Keratinocyte (primary cell): Measurements from ENCODE around the gene CENPP. TPM values are rescaled to one million over a fixed set of nuclear protein-coding genes. Genes with fewer than 3 reads are reported as not detected.

ENCODE experiments used
- DNase-seq: peaks from one replicate; pipeline ENCODE4 v3.0.0-alpha.2; 2011; ENCODE audit warnings: low read depth, missing footprints, low spot score
- FAIRE-seq: peaks from 2 replicates; lab custom pipeline; 2011; peaks lifted over from hg19 to GRCh38; lab: Jason Lieb, UNC
- H2AFZ ChIP-seq: 2 replicates; pipeline ENCODE4 v1.6.0; 2012; ENCODE audit warnings: low read length, control low read depth, inconsistent platforms; ENCODE audit not compliant: control insufficient read depth
- H3K27ac ChIP-seq: 2 replicates; pipeline ENCODE4 v1.5.1; 2011; ENCODE audit warnings: low read length; ENCODE audit not compliant: control insufficient read depth, insufficient read depth
- H3K27me3 ChIP-seq: 3 replicates; pipeline ENCODE4 v1.6.0; 2011; ENCODE audit warnings: low read length; ENCODE audit not compliant: control insufficient read depth, insufficient read depth; ENCODE audit errors: extremely low read depth
- H3K36me3 ChIP-seq, 2 experiments: 2 replicates in 1 of 2; 3 replicates in 1 of 2; pipeline ENCODE4 v1.5.1; 2011; ENCODE audit warnings: low read length in 2 of 2, mild to moderate bottlenecking in 1 of 2; ENCODE audit not compliant: control insufficient read depth in 2 of 2, insufficient read depth in 2 of 2; ENCODE audit errors: extremely low read depth in 1 of 2
- H3K4me1 ChIP-seq: 3 replicates; pipeline ENCODE4 v1.5.1; 2011; ENCODE audit warnings: low read length; ENCODE audit not compliant: control insufficient read depth, insufficient read depth; ENCODE audit errors: extremely low read depth
- H3K4me2 ChIP-seq: 3 replicates; pipeline ENCODE4 v1.6.0; 2011; ENCODE audit warnings: low read depth, low read length; ENCODE audit not compliant: control insufficient read depth, insufficient read depth; ENCODE audit errors: extremely low read depth
- H3K4me3 ChIP-seq, 3 experiments: fragments of 200-600 bp in 1 of 3; sonication (generic) in 1 of 3; 2 replicates in 2 of 3; 3 replicates in 1 of 3; pipeline ENCODE4 v1.5.1; 2011 to 2016; ENCODE audit warnings: low read length in 3 of 3, mild to moderate bottlenecking in 3 of 3, control low read depth in 2 of 3, inconsistent platforms in 1 of 3, low read depth in 1 of 3, mixed read lengths in 1 of 3, mixed run types in 1 of 3, moderate library complexity in 1 of 3; ENCODE audit not compliant: control insufficient read depth in 2 of 3, insufficient read depth in 2 of 3; ENCODE audit errors: extremely low read depth in 1 of 3
- H3K79me2 ChIP-seq: 2 replicates; pipeline ENCODE4 v1.6.0; 2012; ENCODE audit warnings: low read length; ENCODE audit not compliant: control insufficient read depth, insufficient read depth
- H3K9ac ChIP-seq: 3 replicates; pipeline ENCODE4 v1.6.0; 2011; ENCODE audit warnings: low read length; ENCODE audit not compliant: control insufficient read depth, insufficient read depth; ENCODE audit errors: extremely low read depth
- H3K9me1 ChIP-seq: 3 replicates; pipeline ENCODE4 v1.6.0; 2011; ENCODE audit warnings: low read length; ENCODE audit not compliant: control insufficient read depth, insufficient read depth; ENCODE audit errors: extremely low read depth
- H3K9me3 ChIP-seq: 2 replicates; pipeline ENCODE4 v1.5.1; 2012; ENCODE audit warnings: low read depth, low read length; ENCODE audit not compliant: control insufficient read depth
- H4K20me1 ChIP-seq: 3 replicates; pipeline ENCODE4 v1.6.0; 2011; ENCODE audit warnings: low read length; ENCODE audit not compliant: control insufficient read depth, insufficient read depth; ENCODE audit errors: extremely low read depth
- EZH2 ChIP-seq: IDR thresholded peaks from one replicate; pipeline ENCODE4 v1.6.1; 2012; ENCODE audit warnings: inconsistent platforms, mild to moderate bottlenecking, low read length, moderate library complexity
- dilution Hi-C: fragments of 300-500 bp; cut with MboI; formaldehyde crosslinking; loops from one replicate; pipeline ENCODE4 v1.7.0; 2020; ENCODE audit warnings: low sequenced_read_pairs; ENCODE audit not compliant: extremely low pct_ligation_motif_present
- polyA plus RNA-seq, 5 experiments: library from polyadenylated mRNA; depleted of rRNA in 3 of 5; stranded (reverse) in 3 of 5; stranded (forward) in 1 of 5; unstranded in 1 of 5; fragments of >200 nt; gene quantifications; 1 replicate in 1 of 5; 2 replicates in 3 of 5; 3 replicates in 1 of 5; pipeline versions ENCODE4 v1.2.1 to v1.2.3, GENCODE V29; 2011 to 2012; ENCODE audit warnings: missing spikeins in 2 of 5, low read depth in 1 of 5, low replicate concordance in 1 of 5
- TF ChIP-seq, protein P1 (sequence below), 3 experiments: IDR thresholded peaks in 1 of 3; conservative IDR thresholded peaks in 1 of 3; optimal IDR thresholded peaks in 1 of 3; 2 replicates in 2 of 3; 3 replicates in 1 of 3; pipeline versions ENCODE3 to v1.5.1; 2011; ENCODE audit warnings: low read length in 3 of 3, mild to moderate bottlenecking in 3 of 3, moderate library complexity in 2 of 3, control low read depth in 1 of 3, inconsistent platforms in 1 of 3; ENCODE audit not compliant: insufficient read depth in 2 of 3; ENCODE audit errors: extremely low read depth in 1 of 3

CENPP gene
- polyA plus RNA-seq, 1 donor (not counting 4 experiments of a cell fraction or from before 2014, with no cell fraction given): 6.7 TPM

DNA sequence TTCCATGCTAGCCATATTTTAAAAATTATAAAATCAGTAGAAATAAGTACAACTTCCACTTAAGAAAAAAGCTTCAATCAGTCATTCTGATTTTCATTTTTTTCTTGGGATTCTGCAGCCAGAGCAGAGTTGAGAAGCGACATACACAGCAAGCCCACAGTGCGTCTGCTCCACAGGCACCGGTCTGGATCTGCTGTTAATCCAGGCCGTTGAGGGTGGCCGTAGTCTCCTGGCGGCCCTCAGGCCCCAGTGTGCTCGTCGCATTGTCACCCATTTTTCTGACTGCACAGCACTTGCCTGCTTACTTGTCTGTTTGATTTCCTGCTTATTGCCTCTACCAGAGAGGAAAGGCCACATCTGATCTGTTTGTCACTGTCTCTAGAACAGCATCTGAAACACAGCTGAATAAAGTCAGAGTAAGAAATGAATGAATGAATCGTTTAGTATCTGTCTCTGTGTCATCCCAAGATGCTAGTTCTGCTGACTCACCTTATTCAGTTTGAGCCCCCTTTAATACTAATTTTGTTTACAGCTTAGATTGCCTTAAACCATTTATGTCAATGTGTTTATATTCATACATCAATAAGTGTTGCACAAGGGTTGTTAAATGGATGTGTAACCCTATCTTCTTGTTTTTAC, 168.1 kb downstream of the CENPP start:
- H3K4me3 ChIP-seq: no peak overlapping the region
- no peak overlapping the region for H2AFZ ChIP-seq
- H3K4me1 ChIP-seq: peaks cover 8% of the 10 kb centered on the region
- H3K27ac ChIP-seq: no peak overlapping the region
- no peaks in the 10 kb centered on the region for H3K27me3 ChIP-seq
- dilution Hi-C loops: no loop called here
- FAIRE-seq (no peak), DNase-seq (no peak)
- no peaks in the 10 kb centered on the region for H3K79me2 ChIP-seq
- H4K20me1 ChIP-seq: no peaks in the 10 kb centered on the region
- TF ChIP-seq EZH2: no peak
- TF ChIP-seq, protein P1, sequence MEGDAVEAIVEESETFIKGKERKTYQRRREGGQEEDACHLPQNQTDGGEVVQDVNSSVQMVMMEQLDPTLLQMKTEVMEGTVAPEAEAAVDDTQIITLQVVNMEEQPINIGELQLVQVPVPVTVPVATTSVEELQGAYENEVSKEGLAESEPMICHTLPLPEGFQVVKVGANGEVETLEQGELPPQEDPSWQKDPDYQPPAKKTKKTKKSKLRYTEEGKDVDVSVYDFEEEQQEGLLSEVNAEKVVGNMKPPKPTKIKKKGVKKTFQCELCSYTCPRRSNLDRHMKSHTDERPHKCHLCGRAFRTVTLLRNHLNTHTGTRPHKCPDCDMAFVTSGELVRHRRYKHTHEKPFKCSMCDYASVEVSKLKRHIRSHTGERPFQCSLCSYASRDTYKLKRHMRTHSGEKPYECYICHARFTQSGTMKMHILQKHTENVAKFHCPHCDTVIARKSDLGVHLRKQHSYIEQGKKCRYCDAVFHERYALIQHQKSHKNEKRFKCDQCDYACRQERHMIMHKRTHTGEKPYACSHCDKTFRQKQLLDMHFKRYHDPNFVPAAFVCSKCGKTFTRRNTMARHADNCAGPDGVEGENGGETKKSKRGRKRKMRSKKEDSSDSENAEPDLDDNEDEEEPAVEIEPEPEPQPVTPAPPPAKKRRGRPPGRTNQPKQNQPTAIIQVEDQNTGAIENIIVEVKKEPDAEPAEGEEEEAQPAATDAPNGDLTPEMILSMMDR (optimal IDR thresholded peaks at IDR 0.05 in 1 of 3, IDR thresholded peaks at IDR 0.05 in 1 of 3, conservative IDR thresholded peaks at IDR 0.05 in 1 of 3; ENCODE audit: extremely low read depth in 1 of 3, insufficient read depth in 2 of 3, low read length in 3 of 3): no peak
- no peaks in the 10 kb centered on the region for H3K9me3 ChIP-seq
- no peaks in the 10 kb centered on the region for H3K36me3 ChIP-seq
- no peak overlapping the region for H3K9ac ChIP-seq
- no peaks in the 10 kb centered on the region for H3K9me1 ChIP-seq
- H3K4me2 ChIP-seq: no peak overlapping the region

DNA sequence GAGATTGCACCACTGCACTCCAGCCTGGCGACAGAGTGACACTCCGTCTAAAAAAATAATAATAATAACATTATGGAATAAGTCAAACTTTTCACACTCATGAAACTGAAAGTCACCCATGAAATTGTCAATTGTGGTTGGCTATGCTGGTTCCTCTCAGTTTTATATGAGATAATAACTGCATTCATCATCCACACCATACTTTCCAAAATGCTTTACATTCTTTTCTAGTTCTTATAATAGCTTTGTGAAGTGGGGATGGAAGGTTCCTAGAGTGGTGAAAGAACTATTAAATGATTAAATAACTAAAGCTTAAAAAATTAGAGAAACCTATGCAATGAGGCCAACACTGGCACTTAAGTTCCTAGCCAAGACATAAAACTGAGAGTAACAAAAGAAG, 169.1 kb downstream of the CENPP start:
- H3K9ac ChIP-seq: no peak overlapping the region
- no peak overlapping the region for H3K27ac ChIP-seq
- no peak for FAIRE-seq
- H3K4me3 ChIP-seq: no peak overlapping the region
- H3K4me1 ChIP-seq: no peaks in the 10 kb centered on the region
- H2AFZ ChIP-seq: no peak overlapping the region
- dilution Hi-C loops: no loop called here
- H3K27me3 ChIP-seq: no peaks in the 10 kb centered on the region
- no peaks in the 10 kb centered on the region for H3K79me2 ChIP-seq
- DNase-seq: no peak
- H4K20me1 ChIP-seq: no peaks in the 10 kb centered on the region
- no peaks in the 10 kb centered on the region for H3K9me1 ChIP-seq
- no peaks in the 10 kb centered on the region for H3K36me3 ChIP-seq
- no peak for TF ChIP-seq EZH2
- TF ChIP-seq, protein P1 (optimal IDR thresholded peaks at IDR 0.05 in 1 of 3, IDR thresholded peaks at IDR 0.05 in 1 of 3, conservative IDR thresholded peaks at IDR 0.05 in 1 of 3; ENCODE audit: extremely low read depth in 1 of 3, insufficient read depth in 2 of 3, low read length in 3 of 3): no peak
- H3K4me2 ChIP-seq: no peak overlapping the region
- H3K9me3 ChIP-seq: no peaks in the 10 kb centered on the region
